ENCODE results near the gene RXFP2. TPM values are rescaled to one million over a fixed set of nuclear protein-coding genes. Genes with fewer than 3 reads are reported as not detected.

RXFP2 gene
- total and polyA plus RNA-seq, 10 of the 15 experiments (the other 5 are each of a cell fraction or from before 2014, with no cell fraction given), result 0.01 to 0.05 TPM; not detected in 8

DNA sequence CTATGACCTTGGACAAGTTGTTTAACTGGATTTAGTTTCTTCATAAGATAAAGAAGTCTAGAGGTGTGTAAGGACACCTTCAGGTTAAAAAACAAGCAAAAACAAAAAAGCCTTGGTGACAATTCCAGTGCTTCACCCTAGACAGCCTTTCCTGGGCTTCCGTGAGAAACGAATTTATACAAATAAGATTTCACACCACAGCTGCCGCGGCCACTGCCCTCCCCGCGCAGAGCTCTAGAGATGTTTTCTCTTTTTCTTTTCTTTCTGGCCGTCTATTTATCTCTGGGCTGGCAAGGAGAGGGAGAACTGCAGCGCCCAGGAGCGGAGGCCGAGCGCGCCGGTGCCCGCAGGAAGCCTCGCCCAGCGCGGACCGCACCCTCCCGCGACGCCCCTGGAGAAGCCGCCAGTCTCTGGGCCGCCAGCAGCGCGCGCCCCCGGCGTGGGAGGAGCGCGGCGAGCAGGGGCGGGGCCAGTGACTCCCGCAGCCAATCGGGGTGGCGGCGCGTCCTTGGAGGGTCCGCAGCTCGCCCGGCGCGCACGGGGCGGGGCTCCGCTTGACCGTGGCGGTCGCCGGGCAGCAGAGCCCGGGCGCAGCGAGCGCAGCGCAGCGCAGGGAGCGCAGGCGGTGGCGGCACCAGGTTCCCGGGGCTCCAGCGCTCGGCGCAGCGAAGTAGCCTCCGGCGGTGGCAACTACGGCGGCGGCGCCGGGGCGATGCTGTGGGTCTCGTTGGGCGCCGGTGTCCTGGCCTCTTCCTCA lies 107.0 kb downstream of the RXFP2 start (continued):
- no peak for TF ChIP-seq SIX5 (IDR thresholded peaks at IDR 0.05; ENCODE audit: low read depth, low read length, severe bottlenecking)
- no peak for TF ChIP-seq NRF1 (conservative IDR thresholded peaks at IDR 0.05; ENCODE audit: low read depth, low read length)
- no peak for TF ChIP-seq RELA (IDR thresholded peaks at IDR 0.05; ENCODE audit: borderline replicate concordance, partially characterized antibody)
- no peak for TF ChIP-seq SUPT20H (IDR thresholded peaks at IDR 0.05; ENCODE audit: borderline replicate concordance, control insufficient read depth, low read depth, low read length)
- TF ChIP-seq RB1 (IDR thresholded peaks at IDR 0.05; ENCODE audit: borderline replicate concordance), result peak; percentile 83; the same call in 1 of the 2 replicates
- TF ChIP-seq FOXM1 (IDR thresholded peaks at IDR 0.05; ENCODE audit: low read depth, low read length), result no peak
- no peak for TF ChIP-seq POLR2AphosphoS2 (IDR thresholded peaks at IDR 0.05; ENCODE audit: low read depth, low read length)
- TF ChIP-seq, protein P1, sequence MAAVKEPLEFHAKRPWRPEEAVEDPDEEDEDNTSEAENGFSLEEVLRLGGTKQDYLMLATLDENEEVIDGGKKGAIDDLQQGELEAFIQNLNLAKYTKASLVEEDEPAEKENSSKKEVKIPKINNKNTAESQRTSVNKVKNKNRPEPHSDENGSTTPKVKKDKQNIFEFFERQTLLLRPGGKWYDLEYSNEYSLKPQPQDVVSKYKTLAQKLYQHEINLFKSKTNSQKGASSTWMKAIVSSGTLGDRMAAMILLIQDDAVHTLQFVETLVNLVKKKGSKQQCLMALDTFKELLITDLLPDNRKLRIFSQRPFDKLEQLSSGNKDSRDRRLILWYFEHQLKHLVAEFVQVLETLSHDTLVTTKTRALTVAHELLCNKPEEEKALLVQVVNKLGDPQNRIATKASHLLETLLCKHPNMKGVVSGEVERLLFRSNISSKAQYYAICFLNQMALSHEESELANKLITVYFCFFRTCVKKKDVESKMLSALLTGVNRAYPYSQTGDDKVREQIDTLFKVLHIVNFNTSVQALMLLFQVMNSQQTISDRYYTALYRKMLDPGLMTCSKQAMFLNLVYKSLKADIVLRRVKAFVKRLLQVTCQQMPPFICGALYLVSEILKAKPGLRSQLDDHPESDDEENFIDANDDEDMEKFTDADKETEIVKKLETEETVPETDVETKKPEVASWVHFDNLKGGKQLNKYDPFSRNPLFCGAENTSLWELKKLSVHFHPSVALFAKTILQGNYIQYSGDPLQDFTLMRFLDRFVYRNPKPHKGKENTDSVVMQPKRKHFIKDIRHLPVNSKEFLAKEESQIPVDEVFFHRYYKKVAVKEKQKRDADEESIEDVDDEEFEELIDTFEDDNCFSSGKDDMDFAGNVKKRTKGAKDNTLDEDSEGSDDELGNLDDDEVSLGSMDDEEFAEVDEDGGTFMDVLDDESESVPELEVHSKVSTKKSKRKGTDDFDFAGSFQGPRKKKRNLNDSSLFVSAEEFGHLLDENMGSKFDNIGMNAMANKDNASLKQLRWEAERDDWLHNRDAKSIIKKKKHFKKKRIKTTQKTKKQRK (IDR thresholded peaks at IDR 0.05; ENCODE audit: low read depth, low read length), result no peak
- TF ChIP-seq, protein P2, sequence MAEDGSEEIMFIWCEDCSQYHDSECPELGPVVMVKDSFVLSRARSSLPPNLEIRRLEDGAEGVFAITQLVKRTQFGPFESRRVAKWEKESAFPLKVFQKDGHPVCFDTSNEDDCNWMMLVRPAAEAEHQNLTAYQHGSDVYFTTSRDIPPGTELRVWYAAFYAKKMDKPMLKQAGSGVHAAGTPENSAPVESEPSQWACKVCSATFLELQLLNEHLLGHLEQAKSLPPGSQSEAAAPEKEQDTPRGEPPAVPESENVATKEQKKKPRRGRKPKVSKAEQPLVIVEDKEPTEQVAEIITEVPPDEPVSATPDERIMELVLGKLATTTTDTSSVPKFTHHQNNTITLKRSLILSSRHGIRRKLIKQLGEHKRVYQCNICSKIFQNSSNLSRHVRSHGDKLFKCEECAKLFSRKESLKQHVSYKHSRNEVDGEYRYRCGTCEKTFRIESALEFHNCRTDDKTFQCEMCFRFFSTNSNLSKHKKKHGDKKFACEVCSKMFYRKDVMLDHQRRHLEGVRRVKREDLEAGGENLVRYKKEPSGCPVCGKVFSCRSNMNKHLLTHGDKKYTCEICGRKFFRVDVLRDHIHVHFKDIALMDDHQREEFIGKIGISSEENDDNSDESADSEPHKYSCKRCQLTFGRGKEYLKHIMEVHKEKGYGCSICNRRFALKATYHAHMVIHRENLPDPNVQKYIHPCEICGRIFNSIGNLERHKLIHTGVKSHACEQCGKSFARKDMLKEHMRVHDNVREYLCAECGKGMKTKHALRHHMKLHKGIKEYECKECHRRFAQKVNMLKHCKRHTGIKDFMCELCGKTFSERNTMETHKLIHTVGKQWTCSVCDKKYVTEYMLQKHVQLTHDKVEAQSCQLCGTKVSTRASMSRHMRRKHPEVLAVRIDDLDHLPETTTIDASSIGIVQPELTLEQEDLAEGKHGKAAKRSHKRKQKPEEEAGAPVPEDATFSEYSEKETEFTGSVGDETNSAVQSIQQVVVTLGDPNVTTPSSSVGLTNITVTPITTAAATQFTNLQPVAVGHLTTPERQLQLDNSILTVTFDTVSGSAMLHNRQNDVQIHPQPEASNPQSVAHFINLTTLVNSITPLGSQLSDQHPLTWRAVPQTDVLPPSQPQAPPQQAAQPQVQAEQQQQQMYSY (CRISPR knock-in tag; IDR thresholded peaks at IDR 0.05), result no peak
- no peak for TF ChIP-seq HCFC1 (IDR thresholded peaks at IDR 0.05; ENCODE audit: low read length)
- TF ChIP-seq POLR2AphosphoS5 (IDR thresholded peaks at IDR 0.05; ENCODE audit: low read length), result no peak
- TF ChIP-seq, protein P3, sequence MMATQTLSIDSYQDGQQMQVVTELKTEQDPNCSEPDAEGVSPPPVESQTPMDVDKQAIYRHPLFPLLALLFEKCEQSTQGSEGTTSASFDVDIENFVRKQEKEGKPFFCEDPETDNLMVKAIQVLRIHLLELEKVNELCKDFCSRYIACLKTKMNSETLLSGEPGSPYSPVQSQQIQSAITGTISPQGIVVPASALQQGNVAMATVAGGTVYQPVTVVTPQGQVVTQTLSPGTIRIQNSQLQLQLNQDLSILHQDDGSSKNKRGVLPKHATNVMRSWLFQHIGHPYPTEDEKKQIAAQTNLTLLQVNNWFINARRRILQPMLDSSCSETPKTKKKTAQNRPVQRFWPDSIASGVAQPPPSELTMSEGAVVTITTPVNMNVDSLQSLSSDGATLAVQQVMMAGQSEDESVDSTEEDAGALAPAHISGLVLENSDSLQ (IDR thresholded peaks at IDR 0.05), result no peak
- no peak for TF ChIP-seq SREBF2 (IDR thresholded peaks at IDR 0.05; ENCODE audit: low read length)
- no peak for TF ChIP-seq BRCA1 (IDR thresholded peaks at IDR 0.05; ENCODE audit: low read depth, low read length)
- TF ChIP-seq, protein P4, sequence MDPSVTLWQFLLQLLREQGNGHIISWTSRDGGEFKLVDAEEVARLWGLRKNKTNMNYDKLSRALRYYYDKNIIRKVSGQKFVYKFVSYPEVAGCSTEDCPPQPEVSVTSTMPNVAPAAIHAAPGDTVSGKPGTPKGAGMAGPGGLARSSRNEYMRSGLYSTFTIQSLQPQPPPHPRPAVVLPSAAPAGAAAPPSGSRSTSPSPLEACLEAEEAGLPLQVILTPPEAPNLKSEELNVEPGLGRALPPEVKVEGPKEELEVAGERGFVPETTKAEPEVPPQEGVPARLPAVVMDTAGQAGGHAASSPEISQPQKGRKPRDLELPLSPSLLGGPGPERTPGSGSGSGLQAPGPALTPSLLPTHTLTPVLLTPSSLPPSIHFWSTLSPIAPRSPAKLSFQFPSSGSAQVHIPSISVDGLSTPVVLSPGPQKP (IDR thresholded peaks at IDR 0.05; ENCODE audit: low read depth, low read length), result no peak
- TF ChIP-seq IKZF1 (conservative IDR thresholded peaks at IDR 0.05), result peak; percentile 58; the same call in 1 of the 2 replicates
- no peak for TF ChIP-seq SMAD1 (IDR thresholded peaks at IDR 0.05; ENCODE audit: low read depth, partially characterized antibody)
- no peak for TF ChIP-seq CBX3 (IDR thresholded peaks at IDR 0.05; ENCODE audit: borderline replicate concordance, low read depth)
- TF ChIP-seq, protein P5, sequence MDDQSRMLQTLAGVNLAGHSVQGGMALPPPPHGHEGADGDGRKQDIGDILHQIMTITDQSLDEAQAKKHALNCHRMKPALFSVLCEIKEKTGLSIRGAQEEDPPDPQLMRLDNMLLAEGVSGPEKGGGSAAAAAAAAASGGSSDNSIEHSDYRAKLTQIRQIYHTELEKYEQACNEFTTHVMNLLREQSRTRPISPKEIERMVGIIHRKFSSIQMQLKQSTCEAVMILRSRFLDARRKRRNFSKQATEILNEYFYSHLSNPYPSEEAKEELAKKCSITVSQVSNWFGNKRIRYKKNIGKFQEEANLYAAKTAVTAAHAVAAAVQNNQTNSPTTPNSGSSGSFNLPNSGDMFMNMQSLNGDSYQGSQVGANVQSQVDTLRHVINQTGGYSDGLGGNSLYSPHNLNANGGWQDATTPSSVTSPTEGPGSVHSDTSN (IDR thresholded peaks at IDR 0.05; ENCODE audit: insufficient replicate concordance, low read depth, low read length), result no peak
